ENCODE measurements around the gene L1CAM. TPM values are rescaled to one million over a fixed set of nuclear protein-coding genes. Genes with fewer than 3 reads are reported as not detected.

The L1CAM gene
- total RNA-seq, 1 donor from 2014 or later: 122 TPM

GRCh38 chrX:153926552-153926857, 40.5 kb upstream of the L1CAM start:
- H3K4me3 ChIP-seq (ENCODE audit: low read depth, low read length): peak overlapping the region; percentile 9
- H3K36me3 ChIP-seq (ENCODE audit: control insufficient read depth, insufficient read depth, low read length): no peaks in the 10 kb centered on the region
- DNase-seq (ENCODE audit: low read depth): no peak
- H3K27me3 ChIP-seq (ENCODE audit: control insufficient read depth, insufficient read depth, low read length): no peaks in the 10 kb centered on the region
- no peak for TF ChIP-seq CTCF (IDR thresholded peaks at IDR 0.05; ENCODE audit: insufficient read depth, low read length, poor library complexity, severe bottlenecking)

GRCh38 chrX:153925739-153926551, 40.0 kb upstream of the L1CAM start, which contains the start of gene ARHGAP4:
Gene ARHGAP4, minus strand, starts transcription at chrX:153926264. Its CDS starts 62 bp downstream, at chrX:153926202.
- peak within 1 kb of the TSS; percentile 48 for H3K4me3 ChIP-seq (ENCODE audit: low read depth, low read length)
- DNase-seq (ENCODE audit: low read depth): no peak
- no peaks in the 10 kb centered on the region for H3K36me3 ChIP-seq (ENCODE audit: control insufficient read depth, insufficient read depth, low read length)
- no peaks in the 10 kb centered on the region for H3K27me3 ChIP-seq (ENCODE audit: control insufficient read depth, insufficient read depth, low read length)
- TF ChIP-seq CTCF (IDR thresholded peaks at IDR 0.05; ENCODE audit: insufficient read depth, low read length, poor library complexity, severe bottlenecking): no peak

- Histone ChIP-seq H3K4me3 (ENCODE audit: low read depth, low read length) (no peak overlapping the region), H3K27me3 (ENCODE audit: control insufficient read depth, insufficient read depth, low read length) (no peaks in the 10 kb centered on the region), H3K36me3 (ENCODE audit: control insufficient read depth, insufficient read depth, low read length) (no peaks in the 10 kb centered on the region)
- DNase-seq (ENCODE audit: low read depth): no peak
- TF ChIP-seq CTCF (IDR thresholded peaks at IDR 0.05; ENCODE audit: insufficient read depth, low read length, poor library complexity, severe bottlenecking): no peak
These were observed 39.4 kb upstream of the L1CAM start for GRCh38 chrX:153925387-153925738.

- H3K36me3 ChIP-seq (ENCODE audit: control insufficient read depth, insufficient read depth, low read length): no peaks in the 10 kb centered on the region
- DNase-seq (ENCODE audit: low read depth): no peak
- TF ChIP-seq CTCF (IDR thresholded peaks at IDR 0.05; ENCODE audit: insufficient read depth, low read length, poor library complexity, severe bottlenecking): no peak
- no peaks in the 10 kb centered on the region for H3K27me3 ChIP-seq (ENCODE audit: control insufficient read depth, insufficient read depth, low read length)
- H3K4me3 ChIP-seq (ENCODE audit: low read depth, low read length): no peak overlapping the region
These were observed 38.3 kb upstream of the L1CAM start for GRCh38 chrX:153924149-153924861.

GRCh38 chrX:153922932-153923857, 37.2 kb upstream of the L1CAM start:
- H3K36me3 ChIP-seq (ENCODE audit: control insufficient read depth, insufficient read depth, low read length): no peaks in the 10 kb centered on the region
- H3K27me3 ChIP-seq (ENCODE audit: control insufficient read depth, insufficient read depth, low read length): no peaks in the 10 kb centered on the region
- no peak for DNase-seq (ENCODE audit: low read depth)
- no peak overlapping the region for H3K4me3 ChIP-seq (ENCODE audit: low read depth, low read length)
- TF ChIP-seq CTCF (IDR thresholded peaks at IDR 0.05; ENCODE audit: insufficient read depth, low read length, poor library complexity, severe bottlenecking): peak; percentile 58
